GM21825 (cell line): Measurements from ENCODE around the gene VEZF1.
A peak's percentile ranks its signal among the peaks of the same experiment; 100 is the strongest.
"Not testable (repeated sequence)": the region's sequence is repeated elsewhere in the genome, so short reads cannot be mapped to it uniquely, and the experiment has no call there.

Experiments
- ATAC-seq: cut with Tn5 transposase; IDR thresholded peaks from one replicate; pipeline ENCODE4 v1.9.1; 2021; ENCODE audit warnings: mild to moderate bottlenecking, moderate library complexity; ENCODE audit not compliant: unreplicated experiment

Gene VEZF1

GRCh38 chr17:57975044-57975443, 13.0 kb downstream of the VEZF1 start:
- no peak for ATAC-seq

GRCh38 chr17:57974053-57974824, 13.8 kb downstream of the VEZF1 start:
- not testable (repeated sequence) for ATAC-seq

- ATAC-seq: no peak
These were observed 15.9 kb downstream of the VEZF1 start for GRCh38 chr17:57972151-57972550.

- no peak for ATAC-seq
These were observed 16.5 kb downstream of the VEZF1 start for GRCh38 chr17:57971572-57971971.

GRCh38 chr17:57970710-57971109, 17.3 kb downstream of the VEZF1 start:
- no peak for ATAC-seq

GRCh38 chr17:57968456-57968855, 19.6 kb downstream of the VEZF1 start:
- no peak for ATAC-seq

GRCh38 chr17:57966875-57967274, 21.2 kb downstream of the VEZF1 start:
- ATAC-seq: no peak

GRCh38 chr17:57966246-57966645, 21.8 kb downstream of the VEZF1 start:
- ATAC-seq: no peak

GRCh38 chr17:57965521-57966160, 22.4 kb downstream of the VEZF1 start:
- no peak for ATAC-seq

- no peak for ATAC-seq
These were observed 24.9 kb downstream of the VEZF1 start for GRCh38 chr17:57963149-57963511.

GRCh38 chr17:57962279-57963148, 25.5 kb downstream of the VEZF1 start:
- ATAC-seq: no peak

- no peak for ATAC-seq
These were observed 28.1 kb downstream of the VEZF1 start for GRCh38 chr17:57959929-57960328.

GRCh38 chr17:57958391-57958790, 29.7 kb downstream of the VEZF1 start:
- not testable (repeated sequence) for ATAC-seq

GRCh38 chr17:57957886-57958285, 30.2 kb downstream of the VEZF1 start:
- no peak for ATAC-seq

GRCh38 chr17:57957120-57957850, 30.8 kb downstream of the VEZF1 start:
- no peak for ATAC-seq

GRCh38 chr17:57956291-57957119, 31.5 kb downstream of the VEZF1 start:
- peak; percentile 55 for ATAC-seq

GRCh38 chr17:57955183-57955931, 32.7 kb downstream of the VEZF1 start, which contains the start of gene CUEDC1:
Gene CUEDC1, minus strand, starts transcription at chr17:57955412. Its CDS starts 69,848 bp downstream, at chr17:57885564.
- no peak for ATAC-seq

GRCh38 chr17:57954397-57955182, 33.5 kb downstream of the VEZF1 start:
- no peak for ATAC-seq
